ENCODE results near the gene CENPS.

The CENPS gene

DNA sequence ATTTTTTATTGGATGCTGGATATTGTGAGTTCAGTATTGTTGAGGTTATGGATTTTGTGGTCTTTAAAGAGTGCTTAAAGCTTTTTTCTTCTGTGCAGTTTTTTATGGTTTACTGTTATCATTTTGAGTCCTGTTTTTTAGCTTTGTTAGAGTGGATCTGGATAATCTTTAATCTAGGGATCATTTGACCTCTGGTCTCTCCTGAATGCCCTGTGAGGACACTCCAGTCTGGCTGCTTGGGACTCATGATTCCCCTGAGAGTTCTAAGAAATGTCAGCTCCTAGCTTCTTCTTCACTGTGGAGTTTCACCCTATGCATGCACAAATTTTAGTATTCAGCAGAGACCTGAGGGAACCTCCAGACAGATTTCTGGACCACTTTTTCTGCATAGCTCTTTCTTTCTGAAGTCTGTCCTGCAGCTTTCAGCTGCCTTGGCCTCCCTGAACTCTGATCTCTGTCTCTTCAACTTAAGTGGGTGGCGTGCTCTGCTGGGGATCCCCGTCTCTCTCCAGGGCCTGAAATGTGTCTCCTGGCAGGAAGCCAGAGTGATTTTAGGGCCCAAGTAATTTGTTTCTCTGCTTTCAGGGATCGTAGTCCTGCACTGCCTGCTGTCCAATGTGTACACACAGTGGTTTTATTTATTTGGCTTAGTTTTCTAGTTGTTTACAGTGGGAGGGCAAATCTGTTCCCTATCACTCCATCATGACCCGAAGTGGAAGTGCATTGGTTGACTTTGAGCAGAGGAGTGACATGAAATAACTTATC is 59.2 kb downstream of the CENPS start:
- Histone ChIP-seq H3K4me1 (ENCODE audit: control insufficient read depth, insufficient read depth, low read length) (peaks cover 16% of the 10 kb centered on the region), H3K36me3 (ENCODE audit: control insufficient read depth, insufficient read depth, low read length) (no peaks in the 10 kb centered on the region), H3K4me3 (ENCODE audit: insufficient read depth, low read depth, low read length) (no peak overlapping the region), H3K9me3 (ENCODE audit: control insufficient read depth, low read length) (no peaks in the 10 kb centered on the region), H3K27me3 (ENCODE audit: control insufficient read depth, insufficient read depth, low read length, poor library complexity, severe bottlenecking) (no peaks in the 10 kb centered on the region), H3K27ac (ENCODE audit: insufficient read depth, low read depth, low read length, poor library complexity, severe bottlenecking) (peak overlapping the region; percentile 80)
- 58 to 72% methylated on average over 3 to 4 of the region's 4 CpGs for WGBS, 2 experiments

DNA sequence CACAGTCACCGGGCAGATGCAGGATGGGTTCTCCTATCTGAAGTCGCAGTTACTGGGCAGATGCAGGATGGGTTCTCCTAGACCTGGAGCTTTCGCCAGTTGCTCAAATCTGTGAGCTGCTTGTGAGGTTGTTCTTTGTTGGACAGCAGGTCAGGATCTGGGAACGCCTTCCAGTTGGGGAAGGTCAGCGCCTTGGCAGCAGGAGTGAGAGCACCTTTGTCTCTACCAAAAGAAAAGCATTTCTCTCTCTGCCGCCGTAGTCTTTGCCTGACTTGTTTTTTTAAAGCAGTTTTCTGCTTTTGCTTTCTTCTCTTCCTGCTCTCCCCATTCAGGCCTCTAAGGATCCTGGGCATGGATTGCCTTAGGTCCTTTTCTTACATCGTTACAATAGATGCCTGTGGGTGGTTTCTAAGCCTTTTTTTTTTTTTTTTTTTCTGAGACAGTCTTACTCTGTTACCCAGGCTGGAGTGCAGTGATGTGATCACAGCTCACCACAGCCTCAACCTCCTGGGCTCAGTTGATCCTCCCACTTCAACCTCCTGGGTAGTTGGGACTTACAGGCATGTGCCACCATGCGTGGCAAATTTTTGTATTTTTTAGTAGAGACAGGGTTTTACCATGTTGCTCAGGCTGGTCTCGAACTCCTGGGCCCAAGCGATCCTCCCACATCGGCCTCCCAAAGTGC is 60.2 kb downstream of the CENPS start:
- Histone ChIP-seq H3K4me3 (ENCODE audit: insufficient read depth, low read depth, low read length) (no peak overlapping the region), H3K4me1 (ENCODE audit: control insufficient read depth, insufficient read depth, low read length) (peaks cover 19% of the 10 kb centered on the region), H3K27ac (ENCODE audit: insufficient read depth, low read depth, low read length, poor library complexity, severe bottlenecking) (peak overlapping the region; percentile 80), H3K36me3 (ENCODE audit: control insufficient read depth, insufficient read depth, low read length) (no peaks in the 10 kb centered on the region), H3K27me3 (ENCODE audit: control insufficient read depth, insufficient read depth, low read length, poor library complexity, severe bottlenecking) (no peaks in the 10 kb centered on the region), H3K9me3 (ENCODE audit: control insufficient read depth, low read length) (no peaks in the 10 kb centered on the region)
- WGBS, 2 experiments = 48 to 52% methylated on average over 11 to 12 of the region's 12 CpGs
